ENCODE data around the gene DBNDD2.

- TF ChIP-seq CTCF (conservative IDR thresholded peaks at IDR 0.05; ENCODE audit: low read depth, low read length), result no peak
- no peak for TF ChIP-seq EZH2 (IDR thresholded peaks at IDR 0.05; ENCODE audit: borderline replicate concordance, low read depth, low read length, poor library complexity, severe bottlenecking)
Observed at GRCh38 chr20:45415822-45416637, 7.9 kb downstream of the DBNDD2 start, which contains the start of gene PIGT.
